SK-N-SH (cell line): ENCODE data around the gene FPGT. TPM values are rescaled to one million over a fixed set of nuclear protein-coding genes. Genes with fewer than 3 reads are reported as not detected.

Source experiments
- CTCF ChIA-PET: fragments of 300-600, 350-600 bp; formaldehyde crosslinking; extraction: SDS; loops from one replicate; lab custom pipeline; 2021; lab: Yijun Ruan, JAX
- POLR2A ChIA-PET: fragments of 350-600 bp; sonication (Branson Sonifier 250); formaldehyde crosslinking; extraction: SDS; loops from one replicate; lab custom pipeline; 2020; ENCODE audit warnings: antibody characterized with exemption, inconsistent platforms; lab: Yijun Ruan, JAX
- DNase-seq: peaks from one replicate; pipeline ENCODE4 v3.0.0; 2012
- H2AFZ ChIP-seq: fragments of 200-600 bp; sonication (generic); 2 replicates; pipeline ENCODE4 v1.8.1; 2016; ENCODE audit warnings: antibody characterized with exemption, mild to moderate bottlenecking, low read depth
- H3F3A ChIP-seq: fragments of 200-600 bp; sonication (generic); replicated peaks from 2 replicates; pipeline ENCODE3; 2016; ENCODE audit warnings: antibody characterized with exemption, mild to moderate bottlenecking; ENCODE audit not compliant: insufficient read depth
- H3K27ac ChIP-seq, 2 experiments: fragments of 200-500 bp in 1 of 2; fragments of 200-600 bp in 1 of 2; sonication (Bioruptor generic) in 1 of 2; sonication (generic), shearing (Covaris generic) in 1 of 2; 2 replicates each; pipeline versions ENCODE4 v1.5.1 to v1.6.1; 2014 to 2016; ENCODE audit warnings: low read depth in 2 of 2, inconsistent platforms in 1 of 2, low read length in 1 of 2, mild to moderate bottlenecking in 1 of 2, mixed read lengths in 1 of 2
- H3K27me3 ChIP-seq: fragments of 200-600 bp; sonication (generic), shearing (Covaris generic); 2 replicates; pipeline ENCODE4 v1.6.1; 2016; ENCODE audit warnings: mixed run types; ENCODE audit not compliant: insufficient read depth
- H3K36me3 ChIP-seq, 2 experiments: fragments of 200-500 bp in 1 of 2; fragments of 200-600 bp in 1 of 2; sonication (Bioruptor generic) in 1 of 2; sonication (generic) in 1 of 2; replicated peaks in 1 of 2; 2 replicates each; pipeline versions ENCODE3 to v1.5.1; 2014 to 2016; ENCODE audit warnings: low read length in 1 of 2, mild to moderate bottlenecking in 1 of 2; ENCODE audit not compliant: insufficient read depth in 2 of 2, control insufficient read depth in 1 of 2
- H3K4me1 ChIP-seq, 2 experiments: fragments of 200-500 bp in 1 of 2; fragments of 200-600 bp in 1 of 2; sonication (Bioruptor generic) in 1 of 2; sonication (generic), shearing (Covaris generic) in 1 of 2; 2 replicates each; pipeline versions ENCODE4 v1.5.1 to v1.6.1; 2014 to 2016; ENCODE audit warnings: low read depth in 1 of 2, low read length in 1 of 2, mixed run types in 1 of 2; ENCODE audit not compliant: insufficient read depth in 2 of 2, control insufficient read depth in 1 of 2
- H3K4me2 ChIP-seq: fragments of 200-600 bp; sonication (generic), shearing (Covaris generic); 2 replicates; pipeline ENCODE4 v1.6.1; 2017; ENCODE audit warnings: mixed run types
- H3K4me3 ChIP-seq, 2 experiments: fragments of 200-500 bp in 1 of 2; fragments of 200-600 bp in 1 of 2; sonication (Bioruptor generic) in 1 of 2; sonication (generic), shearing (Covaris generic) in 1 of 2; 2 replicates each; pipeline versions ENCODE4 v1.5.1 to v1.8.1; 2014 to 2016; ENCODE audit warnings: low read depth in 2 of 2, inconsistent platforms in 1 of 2, low read length in 1 of 2, mild to moderate bottlenecking in 1 of 2, mixed read lengths in 1 of 2, moderate library complexity in 1 of 2
- H3K79me2 ChIP-seq: fragments of 200-600 bp; sonication (generic); 2 replicates; pipeline ENCODE4 v1.8.1; 2017; ENCODE audit warnings: mild to moderate bottlenecking; ENCODE audit not compliant: insufficient read depth
- H3K9ac ChIP-seq: fragments of 200-600 bp; sonication (generic); 2 replicates; pipeline ENCODE4 v1.6.1; 2017; ENCODE audit warnings: mixed run types
- H3K9me2 ChIP-seq: fragments of 200-600 bp; sonication (generic); 2 replicates; pipeline ENCODE4 v1.6.1; 2017; ENCODE audit warnings: mixed run types
- H3K9me3 ChIP-seq: fragments of 200-600 bp; sonication (generic); 2 replicates; pipeline ENCODE4 v1.6.1; 2017; ENCODE audit warnings: mixed run types, mild to moderate bottlenecking, moderate library complexity
- H4K20me1 ChIP-seq: fragments of 200-600 bp; sonication (generic); 2 replicates; pipeline ENCODE4 v1.6.1; 2017; ENCODE audit warnings: mild to moderate bottlenecking, mixed run types; ENCODE audit not compliant: insufficient read depth
- CHD2 ChIP-seq: fragments of 150-350 bp; IDR thresholded peaks from 2 replicates; pipeline ENCODE4 v1.6.1; 2018; ENCODE audit warnings: low read length; ENCODE audit not compliant: partially characterized antibody
- GABPA ChIP-seq: IDR thresholded peaks from 2 replicates; pipeline ENCODE4 v1.4.0; 2012; ENCODE audit warnings: low read depth, mild to moderate bottlenecking
- JUND ChIP-seq: IDR thresholded peaks from 2 replicates; pipeline ENCODE4 v1.4.0; 2012
- REST ChIP-seq: IDR thresholded peaks from 2 replicates; pipeline ENCODE4 v1.6.1; 2012; ENCODE audit warnings: mild to moderate bottlenecking, low read depth, low read length, moderate library complexity
- SIN3A ChIP-seq: IDR thresholded peaks from 2 replicates; pipeline ENCODE4 v1.6.1; 2012; ENCODE audit warnings: low read depth, mild to moderate bottlenecking, low read length, moderate library complexity, borderline replicate concordance
- SMC3 ChIP-seq: IDR thresholded peaks from 2 replicates; pipeline ENCODE4 v1.6.1; 2012; ENCODE audit warnings: low read depth, low read length, improper control_type of control experiment
- USF1 ChIP-seq: IDR thresholded peaks from 2 replicates; pipeline ENCODE4 v1.4.0; 2012; ENCODE audit warnings: low read depth, borderline replicate concordance
- USF2 ChIP-seq: fragments of 150-350 bp; IDR thresholded peaks from 2 replicates; pipeline ENCODE4 v1.6.1; 2017; ENCODE audit warnings: antibody characterized with exemption, low read length, low read depth, borderline replicate concordance
- ZBTB33 ChIP-seq: IDR thresholded peaks from 2 replicates; pipeline ENCODE4 v1.4.0; 2012; ENCODE audit warnings: low read depth, borderline replicate concordance
- WGBS: methylation state at CpG from one replicate; pipeline ENCODE4 v1.1.6; 2017; ENCODE audit warnings: low lambda C conversion rate; 5-methylcytosine and 5-hydroxymethylcytosine counted together
- polyA plus RNA-seq, 3 experiments: library from polyadenylated mRNA; depleted of rRNA; stranded (reverse); fragments of >200 nt; gene quantifications; 2 replicates each; pipeline ENCODE4 v1.2.3, GENCODE V29; 2012
- TF ChIP-seq, protein P1 (sequence below): IDR thresholded peaks from 2 replicates; pipeline ENCODE4; 2012

Gene FPGT
- polyA plus RNA-seq, 1 of the 3 experiments (the other 2 are of a cell fraction), result 3.5 TPM

- CTCF ChIA-PET, result interaction anchor here (1.0 kb wide), 1 partner anchor 46 kb away, joined by 3 read pairs; no protein-coding TSS in a partner anchor
- H3K4me3 ChIP-seq, result no peak overlapping the region
- no peak for TF ChIP-seq JUND
- no peak for TF ChIP-seq REST
- no peak for TF ChIP-seq SMC3
- TF ChIP-seq USF1, result no peak
- TF ChIP-seq, protein P1, sequence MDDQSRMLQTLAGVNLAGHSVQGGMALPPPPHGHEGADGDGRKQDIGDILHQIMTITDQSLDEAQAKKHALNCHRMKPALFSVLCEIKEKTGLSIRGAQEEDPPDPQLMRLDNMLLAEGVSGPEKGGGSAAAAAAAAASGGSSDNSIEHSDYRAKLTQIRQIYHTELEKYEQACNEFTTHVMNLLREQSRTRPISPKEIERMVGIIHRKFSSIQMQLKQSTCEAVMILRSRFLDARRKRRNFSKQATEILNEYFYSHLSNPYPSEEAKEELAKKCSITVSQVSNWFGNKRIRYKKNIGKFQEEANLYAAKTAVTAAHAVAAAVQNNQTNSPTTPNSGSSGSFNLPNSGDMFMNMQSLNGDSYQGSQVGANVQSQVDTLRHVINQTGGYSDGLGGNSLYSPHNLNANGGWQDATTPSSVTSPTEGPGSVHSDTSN, result no peak
- no peak for TF ChIP-seq GABPA
- TF ChIP-seq CHD2, result no peak
- no peak for TF ChIP-seq ZBTB33
- TF ChIP-seq USF2, result no peak
- TF ChIP-seq SIN3A, result no peak
- no peaks in the 10 kb centered on the region for H3K4me1 ChIP-seq
- no peak for DNase-seq
- no peak overlapping the region for H3K4me2 ChIP-seq
- no peaks in the 10 kb centered on the region for H3K79me2 ChIP-seq
- no peaks in the 10 kb centered on the region for H3F3A ChIP-seq
- no peak overlapping the region for H3K27ac ChIP-seq
- WGBS, result 40% methylated on average over 2 of the region's 2 CpGs
- H3K9ac ChIP-seq, result no peak overlapping the region
- H3K9me3 ChIP-seq, result no peaks in the 10 kb centered on the region
- no peak overlapping the region for H2AFZ ChIP-seq
- no peaks in the 10 kb centered on the region for H4K20me1 ChIP-seq
- no peaks in the 10 kb centered on the region for H3K9me2 ChIP-seq
- no peaks in the 10 kb centered on the region for H3K27me3 ChIP-seq
- no peaks in the 10 kb centered on the region for H3K36me3 ChIP-seq
- POLR2A ChIA-PET, result no interaction called here
Measured at GRCh38 chr1:74245168-74245772, 47.2 kb downstream of the FPGT start.
